ENCODE data around the gene STK32B.

STK32B gene

GRCh38 chr4:5185551-5185950, 134.3 kb downstream of the STK32B start:
- H3K4me1 ChIP-seq, result no peaks in the 10 kb centered on the region
- no peaks in the 10 kb centered on the region for H3K9me3 ChIP-seq
- no peak overlapping the region for H3K4me3 ChIP-seq (ENCODE audit: low read depth, low read length)
- no peak for DNase-seq
- no peak for TF ChIP-seq CTCF (IDR thresholded peaks at IDR 0.05; ENCODE audit: low read depth, low read length)
- no peaks in the 10 kb centered on the region; the same call in 1 of the 2 replicates for H3K27me3 ChIP-seq
- H3K36me3 ChIP-seq, result no peaks in the 10 kb centered on the region

- DNase-seq, result no peak
- Histone ChIP-seq H3K4me3 (ENCODE audit: low read depth, low read length) (no peak overlapping the region), H3K27me3 (no peaks in the 10 kb centered on the region; the same call in 1 of the 2 replicates), H3K9me3 (no peaks in the 10 kb centered on the region), H3K36me3 (no peaks in the 10 kb centered on the region), H3K4me1 (no peaks in the 10 kb centered on the region)
- TF ChIP-seq CTCF (IDR thresholded peaks at IDR 0.05; ENCODE audit: low read depth, low read length), result no peak
Measured at GRCh38 chr4:5186271-5187064, 135.2 kb downstream of the STK32B start.

GRCh38 chr4:5188130-5188529, 136.8 kb downstream of the STK32B start:
- DNase-seq, result no peak
- Histone ChIP-seq H3K4me1 (peaks cover 2% of the 10 kb centered on the region; the same call in 1 of the 2 replicates), H3K9me3 (no peaks in the 10 kb centered on the region), H3K36me3 (no peaks in the 10 kb centered on the region), H3K4me3 (ENCODE audit: low read depth, low read length) (no peak overlapping the region), H3K27me3 (peaks cover 3% of the 10 kb centered on the region)
- TF ChIP-seq CTCF (IDR thresholded peaks at IDR 0.05; ENCODE audit: low read depth, low read length), result no peak

- TF ChIP-seq CTCF (IDR thresholded peaks at IDR 0.05; ENCODE audit: low read depth, low read length), result no peak
- Histone ChIP-seq H3K4me3 (ENCODE audit: low read depth, low read length) (no peak overlapping the region), H3K4me1 (peaks cover 2% of the 10 kb centered on the region; the same call in 1 of the 2 replicates), H3K36me3 (no peaks in the 10 kb centered on the region), H3K27me3 (peaks cover 3% of the 10 kb centered on the region; the same call in 1 of the 2 replicates), H3K9me3 (no peaks in the 10 kb centered on the region)
- peak; percentile 21 for DNase-seq
Measured at GRCh38 chr4:5191831-5192230, 140.6 kb downstream of the STK32B start.

- H3K4me1 ChIP-seq, result peaks cover 2% of the 10 kb centered on the region; the same call in 1 of the 2 replicates
- H3K27me3 ChIP-seq, result peaks cover 3% of the 10 kb centered on the region; the same call in 1 of the 2 replicates
- no peaks in the 10 kb centered on the region for H3K36me3 ChIP-seq
- no peaks in the 10 kb centered on the region for H3K9me3 ChIP-seq
- H3K4me3 ChIP-seq (ENCODE audit: low read depth, low read length), result no peak overlapping the region
- no peak for DNase-seq
- TF ChIP-seq CTCF (IDR thresholded peaks at IDR 0.05; ENCODE audit: low read depth, low read length), result no peak
Measured at GRCh38 chr4:5192271-5192670, 141.0 kb downstream of the STK32B start.

- Histone ChIP-seq H3K36me3 (no peaks in the 10 kb centered on the region), H3K27me3 (peaks cover 3% of the 10 kb centered on the region; the same call in 1 of the 2 replicates), H3K9me3 (no peaks in the 10 kb centered on the region), H3K4me1 (peaks cover 2% of the 10 kb centered on the region; the same call in 1 of the 2 replicates), H3K4me3 (ENCODE audit: low read depth, low read length) (no peak overlapping the region)
- no peak for TF ChIP-seq CTCF (IDR thresholded peaks at IDR 0.05; ENCODE audit: low read depth, low read length)
- DNase-seq, result no peak
Measured at GRCh38 chr4:5192678-5193077, 141.4 kb downstream of the STK32B start.

All from BE2C (cell line).